Dendritic cell treated with granulocyte-macrophage colony-stimulating factor and Interleukin-4, amounts not matched to agents 40 ng/mL and 50 ng/mL, for 4 days (primary cell): Measurements from ENCODE around the gene OPA1.

Experiments
- H3K27ac Mint-ChIP-seq: one replicate; pipeline ENCODE4 v1.8.0; 2022; ENCODE audit warnings: mild to moderate bottlenecking, mixed read lengths
- H3K27me3 Mint-ChIP-seq: one replicate; pipeline ENCODE4 v1.8.0; 2022; ENCODE audit warnings: mild to moderate bottlenecking, mixed read lengths
- H3K36me3 Mint-ChIP-seq: one replicate; pipeline ENCODE4 v1.8.0; 2022; ENCODE audit warnings: low read depth, mixed read lengths
- H3K4me1 Mint-ChIP-seq: one replicate; pipeline ENCODE4 v1.8.0; 2022; ENCODE audit warnings: low read depth, mixed read lengths
- H3K4me3 Mint-ChIP-seq: one replicate; pipeline ENCODE4 v1.8.0; 2022; ENCODE audit warnings: mild to moderate bottlenecking, moderate library complexity, mixed read lengths
- H3K9me3 Mint-ChIP-seq: one replicate; pipeline ENCODE4 v1.8.0; 2022; ENCODE audit warnings: mixed read lengths
- intact Hi-C: fragments of 100-400 bp; cut with micrococcal nuclease; formaldehyde crosslinking; loops from one replicate; pipeline ENCODE4 v1.15.0; 2022

Gene OPA1

GRCh38 chr3:193572426-193572908, 20.5 kb upstream of the OPA1 start:
- H3K9me3 Mint-ChIP-seq, result no peaks in the 10 kb centered on the region
- peaks cover 5% of the 10 kb centered on the region for H3K4me1 Mint-ChIP-seq
- intact Hi-C loops, result loop anchor here (1.0 to 5.0 kb wide), 4 partner anchors 111 to 1105 kb away; no protein-coding TSS in a partner anchor
- no peak overlapping the region for H3K27ac Mint-ChIP-seq
- H3K36me3 Mint-ChIP-seq, result no peaks in the 10 kb centered on the region
- peaks cover 5% of the 10 kb centered on the region for H3K27me3 Mint-ChIP-seq
- no peak overlapping the region for H3K4me3 Mint-ChIP-seq

GRCh38 chr3:193573403-193574191, 19.4 kb upstream of the OPA1 start:
- Mint-ChIP-seq H3K4me1 (peaks cover 5% of the 10 kb centered on the region), H3K9me3 (no peaks in the 10 kb centered on the region), H3K27me3 (peaks cover 5% of the 10 kb centered on the region), H3K4me3 (no peak overlapping the region), H3K27ac (no peak overlapping the region), H3K36me3 (no peaks in the 10 kb centered on the region)
- intact Hi-C loops, result loop anchor here (2.0 to 5.0 kb wide), 3 partner anchors 761 to 1106 kb away; no protein-coding TSS in a partner anchor

- intact Hi-C loops, result loop anchor here (5.0 kb wide), 2 partner anchors 1007 to 1107 kb away; no protein-coding TSS in a partner anchor
- Mint-ChIP-seq H3K27me3 (peaks cover 5% of the 10 kb centered on the region), H3K4me3 (no peak overlapping the region), H3K4me1 (peaks cover 5% of the 10 kb centered on the region), H3K36me3 (no peaks in the 10 kb centered on the region), H3K9me3 (no peaks in the 10 kb centered on the region), H3K27ac (no peak overlapping the region)
Measured at GRCh38 chr3:193574488-193575070, 18.4 kb upstream of the OPA1 start.

- no peak overlapping the region for H3K27ac Mint-ChIP-seq
- H3K4me3 Mint-ChIP-seq, result no peak overlapping the region
- peaks cover 2% of the 10 kb centered on the region for H3K27me3 Mint-ChIP-seq
- H3K9me3 Mint-ChIP-seq, result no peaks in the 10 kb centered on the region
- no peaks in the 10 kb centered on the region for H3K36me3 Mint-ChIP-seq
- intact Hi-C loops, result no loop called here
- H3K4me1 Mint-ChIP-seq, result peaks cover 8% of the 10 kb centered on the region
Measured at GRCh38 chr3:193585530-193585929, 7.5 kb upstream of the OPA1 start.

- peaks cover 2% of the 10 kb centered on the region for H3K27me3 Mint-ChIP-seq
- intact Hi-C loops, result no loop called here
- peaks cover 8% of the 10 kb centered on the region for H3K4me1 Mint-ChIP-seq
- H3K27ac Mint-ChIP-seq, result no peak overlapping the region
- no peak overlapping the region for H3K4me3 Mint-ChIP-seq
- no peaks in the 10 kb centered on the region for H3K9me3 Mint-ChIP-seq
- no peaks in the 10 kb centered on the region for H3K36me3 Mint-ChIP-seq
Measured at GRCh38 chr3:193586526-193586925, 6.5 kb upstream of the OPA1 start.

GRCh38 chr3:193589129-193589528, 3.9 kb upstream of the OPA1 start:
- no peaks in the 10 kb centered on the region for H3K9me3 Mint-ChIP-seq
- no peak overlapping the region for H3K27ac Mint-ChIP-seq
- peaks cover 24% of the 10 kb centered on the region for H3K4me1 Mint-ChIP-seq
- peaks cover under 1% of the 10 kb centered on the region for H3K27me3 Mint-ChIP-seq
- intact Hi-C loops, result no loop called here
- peaks cover 7% of the 10 kb centered on the region for H3K36me3 Mint-ChIP-seq
- H3K4me3 Mint-ChIP-seq, result no peak overlapping the region

GRCh38 chr3:193589616-193590015, 3.4 kb upstream of the OPA1 start:
- Mint-ChIP-seq H3K9me3 (no peaks in the 10 kb centered on the region), H3K27me3 (no peaks in the 10 kb centered on the region), H3K4me1 (peaks cover 29% of the 10 kb centered on the region), H3K27ac (no peak overlapping the region), H3K4me3 (no peak overlapping the region), H3K36me3 (peaks cover 7% of the 10 kb centered on the region)
- intact Hi-C loops, result loop anchor here (10.0 kb wide), 1 partner anchor 675 kb away; the partner anchor contains the start of gene MB21D2

- intact Hi-C loops, result loop anchor here (10.0 kb wide), 1 partner anchor 675 kb away; the partner anchor contains the start of gene MB21D2
- H3K4me3 Mint-ChIP-seq, result no peak overlapping the region
Measured at GRCh38 chr3:193590088-193590856, 2.7 kb upstream of the OPA1 start.

GRCh38 chr3:193593668-193594030, 641 bp downstream of the OPA1 start:
- intact Hi-C loops, result loop anchor here (10.0 kb wide), 1 partner anchor 679 kb away; the partner anchor contains the start of gene MB21D2
- no peaks in the 10 kb centered on the region for H3K9me3 Mint-ChIP-seq
- H3K36me3 Mint-ChIP-seq, result peaks cover 36% of the 10 kb centered on the region
- peak overlapping the region; percentile 94 for H3K27ac Mint-ChIP-seq
- no peaks in the 10 kb centered on the region for H3K27me3 Mint-ChIP-seq
- H3K4me1 Mint-ChIP-seq, result peaks cover 55% of the 10 kb centered on the region
- peak overlapping the region; percentile 89 for H3K4me3 Mint-ChIP-seq

More at GRCh38 chr3:193590088-193590856, 2.7 kb upstream of the OPA1 start:
- Mint-ChIP-seq H3K27ac (no peak overlapping the region), H3K27me3 (no peaks in the 10 kb centered on the region), H3K9me3 (no peaks in the 10 kb centered on the region), H3K4me1 (peaks cover 29% of the 10 kb centered on the region), H3K36me3 (peaks cover 7% of the 10 kb centered on the region)

GRCh38 chr3:193594946-193595689, 2.1 kb downstream of the OPA1 start:
- H3K4me1 Mint-ChIP-seq, result peaks cover 59% of the 10 kb centered on the region
- H3K27ac Mint-ChIP-seq, result no peak overlapping the region
- intact Hi-C loops, result loop anchor here (10.0 kb wide), 1 partner anchor 680 kb away; the partner anchor contains the start of gene MB21D2
- H3K4me3 Mint-ChIP-seq, result no peak overlapping the region
- H3K27me3 Mint-ChIP-seq, result no peaks in the 10 kb centered on the region
- H3K36me3 Mint-ChIP-seq, result peaks cover 49% of the 10 kb centered on the region
- no peaks in the 10 kb centered on the region for H3K9me3 Mint-ChIP-seq

- Mint-ChIP-seq H3K27ac (no peak overlapping the region), H3K4me1 (peaks cover 56% of the 10 kb centered on the region)
Measured at GRCh38 chr3:193595939-193596487, 3.0 kb downstream of the OPA1 start.

GRCh38 chr3:193598202-193598601, 5.2 kb downstream of the OPA1 start:
- Mint-ChIP-seq H3K9me3 (no peaks in the 10 kb centered on the region), H3K4me3 (no peak overlapping the region), H3K4me1 (peaks cover 46% of the 10 kb centered on the region), H3K27me3 (no peaks in the 10 kb centered on the region), H3K27ac (peak overlapping the region; percentile 5), H3K36me3 (peaks cover 60% of the 10 kb centered on the region)
- intact Hi-C loops, result loop anchor here (10.0 kb wide), 1 partner anchor 683 kb away; the partner anchor contains the start of gene MB21D2

More at GRCh38 chr3:193595939-193596487, 3.0 kb downstream of the OPA1 start:
- H3K36me3 Mint-ChIP-seq, result peaks cover 49% of the 10 kb centered on the region
- intact Hi-C loops, result loop anchor here (10.0 kb wide), 1 partner anchor 681 kb away; the partner anchor contains the start of gene MB21D2
- no peaks in the 10 kb centered on the region for H3K27me3 Mint-ChIP-seq
- no peaks in the 10 kb centered on the region for H3K9me3 Mint-ChIP-seq
- H3K4me3 Mint-ChIP-seq, result no peak overlapping the region

GRCh38 chr3:193599393-193599792, 6.4 kb downstream of the OPA1 start:
- Mint-ChIP-seq H3K27ac (no peak overlapping the region), H3K9me3 (no peaks in the 10 kb centered on the region), H3K36me3 (peaks cover 59% of the 10 kb centered on the region), H3K4me1 (peaks cover 38% of the 10 kb centered on the region), H3K4me3 (no peak overlapping the region), H3K27me3 (no peaks in the 10 kb centered on the region)
- intact Hi-C loops, result loop anchor here (10.0 kb wide), 1 partner anchor 685 kb away; the partner anchor contains the start of gene MB21D2
